Ectodermal cell (in vitro differentiated cells): ENCODE data around the gene MALL.

Experiments used
- H3K27ac ChIP-seq: 2 replicates; pipeline ENCODE4 v1.7.0; 2013; ENCODE audit warnings: mild to moderate bottlenecking, low read depth, low read length; ENCODE audit not compliant: insufficient read depth, poor library complexity, severe bottlenecking
- H3K27me3 ChIP-seq: 2 replicates; pipeline ENCODE4 v1.7.0; 2013; ENCODE audit warnings: mild to moderate bottlenecking, low read length; ENCODE audit not compliant: insufficient read depth, control insufficient read depth, poor library complexity, severe bottlenecking
- H3K36me3 ChIP-seq: one replicate; pipeline ENCODE4 v1.7.0; 2013; ENCODE audit warnings: low read length; ENCODE audit not compliant: control insufficient read depth, insufficient read depth
- H3K4me1 ChIP-seq: one replicate; pipeline ENCODE4 v1.7.0; 2013; ENCODE audit warnings: low read length; ENCODE audit not compliant: control insufficient read depth, insufficient read depth
- H3K4me3 ChIP-seq: 2 replicates; pipeline ENCODE4 v1.7.0; 2013; ENCODE audit warnings: low read depth, low read length, control low read depth; ENCODE audit not compliant: insufficient read depth
- H3K9me3 ChIP-seq: 2 replicates; pipeline ENCODE4 v1.7.0; 2013; ENCODE audit warnings: mild to moderate bottlenecking, low read length, moderate library complexity; ENCODE audit not compliant: control insufficient read depth
- WGBS, 2 experiments: methylation state at CpG; one replicate each; pipeline ENCODE4 v1.1.7; 2013; ENCODE audit warnings: missing lambda C conversion rate in 2 of 2; 5-methylcytosine and 5-hydroxymethylcytosine counted together

The MALL gene

DNA sequence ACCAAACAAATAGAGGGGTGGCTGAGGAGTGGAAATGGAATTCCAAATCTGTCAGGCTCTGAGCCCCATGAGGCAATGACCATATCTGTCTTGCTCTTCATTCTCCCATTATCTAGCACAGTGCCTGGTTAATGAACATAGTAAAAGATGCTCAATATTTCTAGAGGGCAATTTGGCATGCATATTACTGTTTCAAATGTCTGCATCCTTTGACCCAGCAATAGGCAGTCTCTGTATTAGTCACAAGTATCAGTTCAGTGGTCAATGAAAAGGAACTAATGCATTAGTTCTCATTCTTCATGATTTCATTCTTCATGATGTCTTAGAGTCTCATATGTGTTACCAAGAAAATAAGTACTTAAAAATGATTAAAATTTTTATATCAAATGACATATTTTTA is 28.4 kb upstream of the MALL start:
- no peaks in the 10 kb centered on the region for H3K9me3 ChIP-seq
- H3K36me3 ChIP-seq: no peaks in the 10 kb centered on the region
- H3K4me1 ChIP-seq: no peaks in the 10 kb centered on the region
- H3K27me3 ChIP-seq: no peaks in the 10 kb centered on the region
- no peak overlapping the region for H3K27ac ChIP-seq
- no peak overlapping the region for H3K4me3 ChIP-seq

DNA sequence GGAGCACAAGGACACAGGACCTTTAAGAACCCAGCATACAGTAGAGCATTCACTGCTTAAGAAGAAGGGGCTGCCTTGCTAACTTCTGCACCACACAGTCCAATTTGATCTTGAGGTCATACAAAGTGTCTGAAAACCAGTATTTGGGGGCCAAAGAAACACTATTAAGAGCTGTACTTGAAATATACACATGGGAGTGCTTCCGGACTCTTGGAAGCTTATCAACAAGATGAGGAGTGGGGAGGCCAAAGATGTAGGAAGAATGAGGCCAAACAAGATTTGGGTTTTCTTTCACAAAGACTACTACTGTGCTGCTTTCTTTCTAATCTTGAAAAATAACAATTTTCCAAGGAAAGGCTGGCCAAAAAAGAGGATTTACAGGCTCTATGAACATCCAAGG is 24.8 kb upstream of the MALL start:
- no peaks in the 10 kb centered on the region for H3K9me3 ChIP-seq
- 100% methylated on average over 1 of the region's 1 CpG for WGBS, 2 experiments

DNA sequence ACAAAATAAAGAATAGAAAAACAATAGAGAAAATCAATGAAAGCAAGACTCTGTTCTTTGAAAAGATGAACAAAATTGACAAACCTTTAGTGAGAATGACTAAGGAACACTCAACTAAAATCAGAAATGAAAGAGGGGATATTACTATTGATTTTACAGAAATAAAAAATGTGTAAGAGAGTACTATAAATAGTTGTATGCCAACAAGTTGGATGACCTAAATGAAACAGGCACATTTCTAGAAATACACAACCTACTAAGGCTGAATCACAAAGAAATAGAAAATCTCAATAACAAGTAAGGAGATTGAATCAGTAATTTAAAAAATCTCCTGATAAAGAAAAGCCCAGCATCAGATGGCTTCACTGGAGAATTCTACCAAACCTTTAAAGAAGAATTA is 18.4 kb upstream of the MALL start:
- H3K27ac ChIP-seq: no peak overlapping the region
- H3K27me3 ChIP-seq: no peaks in the 10 kb centered on the region
- H3K4me1 ChIP-seq: no peaks in the 10 kb centered on the region
- H3K36me3 ChIP-seq: no peaks in the 10 kb centered on the region
- no peaks in the 10 kb centered on the region for H3K9me3 ChIP-seq
- H3K4me3 ChIP-seq: no peak overlapping the region

More for the DNA sequence above, 24.8 kb upstream of the MALL start:
- H3K36me3 ChIP-seq: no peaks in the 10 kb centered on the region
- no peaks in the 10 kb centered on the region for H3K4me1 ChIP-seq
- no peak overlapping the region for H3K4me3 ChIP-seq
- H3K27ac ChIP-seq: no peak overlapping the region
- H3K27me3 ChIP-seq: no peaks in the 10 kb centered on the region

DNA sequence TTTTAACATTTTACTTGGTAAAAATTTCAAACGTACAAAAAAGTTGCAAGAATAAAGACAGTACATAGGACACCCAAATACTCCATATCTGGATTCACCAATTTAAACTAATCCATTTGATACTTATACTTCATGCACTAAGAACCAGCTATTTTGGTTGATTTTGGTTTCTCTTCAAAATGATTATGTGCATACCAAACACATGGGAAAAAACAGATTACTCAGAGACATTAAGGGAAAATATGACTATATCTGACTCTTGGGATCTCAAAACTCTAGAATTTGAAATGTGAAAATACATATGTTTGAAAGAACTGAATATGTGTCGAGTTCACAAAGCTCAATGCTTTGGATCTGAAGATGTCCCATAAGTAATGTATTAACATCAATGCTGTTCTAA is 15.5 kb upstream of the MALL start:
- Histone ChIP-seq H3K9me3 (no peaks in the 10 kb centered on the region), H3K27ac (no peak overlapping the region)
- 82 to 96% methylated on average over 2 of the region's 2 CpGs for WGBS, 2 experiments

DNA sequence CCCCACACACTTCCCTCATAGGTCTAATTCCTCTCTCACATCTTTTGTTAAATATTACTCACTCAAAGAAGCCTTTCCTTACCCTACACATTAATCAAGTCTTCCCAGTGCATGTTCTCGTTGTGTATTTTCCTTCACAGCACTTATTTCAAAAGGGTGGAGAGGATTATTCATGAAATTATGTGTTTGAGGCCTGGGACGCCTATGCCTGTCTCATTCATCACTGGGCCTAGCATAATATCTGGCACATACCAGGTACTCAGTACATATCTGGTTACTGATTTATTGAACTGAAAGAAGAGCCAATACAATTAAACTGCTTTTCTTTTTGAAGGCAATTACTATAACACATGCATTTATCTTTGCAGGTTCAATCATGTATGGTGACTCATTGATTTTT is 15.1 kb upstream of the MALL start:
- Histone ChIP-seq H3K4me3 (no peak overlapping the region), H3K9me3 (no peaks in the 10 kb centered on the region), H3K4me1 (no peaks in the 10 kb centered on the region), H3K36me3 (no peaks in the 10 kb centered on the region), H3K27me3 (no peaks in the 10 kb centered on the region), H3K27ac (no peak overlapping the region)
- 90 to 100% methylated on average over 2 of the region's 2 CpGs for WGBS, 2 experiments

More for the DNA sequence above, 15.5 kb upstream of the MALL start:
- H3K4me3 ChIP-seq: no peak overlapping the region
- H3K36me3 ChIP-seq: no peaks in the 10 kb centered on the region
- H3K27me3 ChIP-seq: no peaks in the 10 kb centered on the region
- no peaks in the 10 kb centered on the region for H3K4me1 ChIP-seq

DNA sequence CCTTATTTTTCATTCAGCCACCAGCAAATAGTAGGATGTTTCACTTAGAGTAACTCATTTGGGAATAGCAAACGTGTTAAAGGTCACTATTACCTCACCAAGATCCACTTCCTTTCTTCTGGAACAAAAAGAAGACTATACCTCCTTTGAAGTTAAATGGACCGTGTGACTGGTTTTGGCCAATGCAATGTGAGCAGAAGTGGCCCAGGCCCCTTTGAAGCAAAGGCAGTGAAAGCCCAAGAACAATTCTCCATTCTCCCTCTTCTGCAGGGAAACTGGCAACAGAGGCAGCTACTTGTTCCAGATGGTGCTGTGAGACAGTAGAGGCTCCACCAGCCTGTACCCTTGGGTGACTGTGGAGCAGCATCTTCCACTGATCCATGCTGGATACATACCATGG is 11.3 kb upstream of the MALL start:
- WGBS, 2 experiments: 74 to 85% methylated on average over 2 of the region's 2 CpGs
- Histone ChIP-seq H3K4me1 (no peaks in the 10 kb centered on the region), H3K27ac (no peak overlapping the region), H3K4me3 (no peak overlapping the region), H3K27me3 (no peaks in the 10 kb centered on the region), H3K9me3 (no peaks in the 10 kb centered on the region), H3K36me3 (no peaks in the 10 kb centered on the region)

DNA sequence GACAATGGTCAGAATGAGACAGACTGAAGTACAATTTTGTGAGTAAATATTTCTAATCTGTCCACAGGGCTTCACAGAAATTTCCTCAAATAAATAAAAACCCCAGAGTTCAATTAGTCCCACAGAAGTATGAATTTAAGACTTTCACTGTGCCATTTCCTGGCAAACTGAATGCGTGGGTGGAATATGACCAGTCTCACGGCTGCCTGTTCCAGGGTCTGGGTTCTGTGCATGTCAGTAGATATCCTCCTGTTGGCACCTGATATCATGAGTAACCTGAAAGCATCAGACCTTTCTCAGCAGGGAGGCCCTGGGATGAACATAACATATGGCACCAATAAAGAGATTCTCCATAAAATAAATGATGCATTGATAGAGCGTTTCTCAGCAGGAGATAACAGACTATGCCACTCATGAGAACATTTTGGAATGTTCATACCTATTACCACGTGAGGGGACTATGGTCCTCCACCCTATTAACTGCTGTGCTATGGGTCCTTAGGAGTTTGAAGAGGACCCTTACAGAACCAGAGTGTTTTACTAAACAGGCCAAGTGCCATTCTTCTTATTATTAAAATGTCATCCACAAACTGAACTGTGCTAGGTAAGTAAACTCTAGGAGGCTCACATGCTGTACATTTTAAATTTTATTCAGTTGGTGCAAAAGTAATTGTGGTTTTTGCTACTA is 10.6 kb upstream of the MALL start:
- Histone ChIP-seq H3K9me3 (no peaks in the 10 kb centered on the region), H3K36me3 (no peaks in the 10 kb centered on the region), H3K4me3 (no peak overlapping the region), H3K4me1 (no peaks in the 10 kb centered on the region), H3K27me3 (no peaks in the 10 kb centered on the region), H3K27ac (no peak overlapping the region)
- WGBS, 2 experiments: 96 to 97% methylated on average over 4 of the region's 4 CpGs

DNA sequence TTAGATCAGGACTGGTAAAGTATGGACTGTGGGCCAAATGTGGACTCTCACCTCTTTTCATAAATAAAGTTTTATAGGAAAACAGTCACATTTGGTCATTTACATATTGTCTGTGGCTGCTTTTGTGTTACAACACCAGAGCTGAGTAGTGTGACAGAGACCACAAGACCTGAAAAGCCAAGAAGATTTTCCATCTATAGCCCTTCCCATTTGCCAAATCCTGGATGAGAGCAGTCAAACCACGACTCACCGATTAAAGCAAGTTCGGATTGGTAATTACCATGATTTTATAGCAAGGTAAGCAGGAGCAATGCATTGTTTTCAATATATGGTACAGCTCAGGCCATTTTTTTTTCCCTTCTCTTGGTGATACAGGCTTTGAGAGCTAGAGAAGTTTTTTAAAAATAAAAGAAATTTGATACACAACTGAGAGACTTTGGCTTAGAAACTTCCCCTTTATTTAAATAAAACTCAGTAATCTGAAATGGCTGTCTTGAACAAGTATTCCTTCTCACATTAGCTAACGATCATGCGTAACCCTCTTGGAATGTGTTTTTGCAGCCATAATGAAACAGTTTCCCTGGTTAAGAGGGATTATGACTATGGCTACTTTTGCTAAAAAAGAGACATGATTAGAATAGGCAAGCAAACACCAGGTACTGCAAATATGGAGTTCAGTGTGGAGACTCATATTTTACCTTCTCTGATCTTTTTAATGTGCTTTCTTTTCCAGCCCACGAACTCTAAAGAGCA is 9.5 kb upstream of the MALL start:
- 95 to 97% methylated on average over 6 of the region's 6 CpGs for WGBS, 2 experiments
- H3K4me1 ChIP-seq: no peaks in the 10 kb centered on the region
- no peak overlapping the region for H3K4me3 ChIP-seq
- no peaks in the 10 kb centered on the region for H3K36me3 ChIP-seq
- H3K9me3 ChIP-seq: no peaks in the 10 kb centered on the region
- H3K27me3 ChIP-seq: no peaks in the 10 kb centered on the region
- no peak overlapping the region for H3K27ac ChIP-seq

DNA sequence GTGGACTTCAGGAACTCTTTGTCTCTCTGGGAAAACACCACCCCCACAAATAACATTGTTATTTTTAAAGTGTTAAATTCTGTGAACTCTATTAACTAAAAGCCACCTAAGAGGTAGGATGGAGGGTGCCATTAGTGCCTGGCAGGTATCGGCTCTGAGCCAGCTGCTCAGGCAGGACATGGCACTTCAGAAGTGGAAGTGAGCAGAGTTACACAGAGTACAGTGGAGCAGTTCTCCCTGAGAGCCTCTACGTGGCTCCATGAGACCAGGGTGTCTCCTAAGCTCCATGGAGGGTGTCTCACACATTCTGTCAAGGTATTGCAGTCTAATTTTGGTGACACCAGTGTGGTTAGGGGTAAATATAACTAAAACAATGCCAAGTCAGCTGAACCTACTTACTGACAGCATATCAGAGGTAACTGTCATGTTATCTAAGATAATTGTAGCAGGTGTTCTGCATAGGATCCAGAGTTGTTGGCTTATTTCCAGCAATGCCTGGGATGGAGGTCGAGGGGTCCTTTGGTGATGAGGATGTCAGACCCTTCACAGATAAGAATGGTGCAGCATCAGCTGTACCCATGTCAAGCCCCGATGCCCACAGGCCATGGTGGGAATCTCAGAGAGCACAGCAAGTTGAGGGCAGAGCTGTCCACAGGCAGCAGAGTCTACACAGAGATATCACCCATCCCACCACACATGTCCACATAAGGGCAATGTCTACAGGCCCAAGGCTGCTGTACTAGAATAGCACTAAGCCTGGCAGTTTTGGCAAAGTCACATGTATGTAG is 8.6 kb upstream of the MALL start:
- Histone ChIP-seq H3K27me3 (no peaks in the 10 kb centered on the region), H3K4me1 (no peaks in the 10 kb centered on the region), H3K9me3 (no peaks in the 10 kb centered on the region), H3K36me3 (no peaks in the 10 kb centered on the region), H3K27ac (no peak overlapping the region), H3K4me3 (no peak overlapping the region)
- WGBS, 2 experiments: 89 to 95% methylated on average over 4 of the region's 4 CpGs

DNA sequence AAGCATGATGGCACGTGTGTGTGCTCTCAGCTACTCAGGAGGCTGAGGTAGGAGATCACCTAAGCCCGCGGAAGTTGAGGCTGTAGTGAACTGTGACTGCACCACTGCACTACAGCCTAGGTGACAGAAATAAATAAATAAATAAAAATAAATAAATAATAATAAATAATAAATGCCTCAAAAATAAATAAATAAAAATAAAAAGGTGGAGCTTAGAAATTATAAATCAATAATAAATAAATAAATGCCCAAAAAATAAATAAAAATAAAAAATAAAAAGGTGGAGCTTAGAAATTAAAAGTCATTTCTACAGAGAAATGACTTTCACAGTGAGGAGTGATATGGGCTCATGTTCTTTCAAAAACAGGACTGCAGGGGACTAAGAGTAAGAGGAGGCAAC is 6.0 kb upstream of the MALL start:
- Histone ChIP-seq H3K36me3 (no peaks in the 10 kb centered on the region), H3K27me3 (peaks cover 11% of the 10 kb centered on the region), H3K27ac (no peak overlapping the region), H3K9me3 (no peaks in the 10 kb centered on the region), H3K4me3 (no peak overlapping the region), H3K4me1 (no peaks in the 10 kb centered on the region)
- 97 to 100% methylated on average over 3 of the region's 3 CpGs for WGBS, 2 experiments
